Keratinocyte (primary cell): ENCODE measurements around the gene TUBB2A. TPM values are rescaled to one million over a fixed set of nuclear protein-coding genes. Genes with fewer than 3 reads are reported as not detected.
"Not testable (repeated sequence)": the region's sequence is repeated elsewhere in the genome, so short reads cannot be mapped to it uniquely, and the experiment has no call there.

Experiments
- DNase-seq: peaks from one replicate; pipeline ENCODE4 v3.0.0-alpha.2; 2011; ENCODE audit warnings: low read depth, missing footprints, low spot score
- FAIRE-seq: peaks from 2 replicates; lab custom pipeline; 2011; peaks lifted over from hg19 to GRCh38; lab: Jason Lieb, UNC
- H2AFZ ChIP-seq: 2 replicates; pipeline ENCODE4 v1.6.0; 2012; ENCODE audit warnings: low read length, control low read depth, inconsistent platforms; ENCODE audit not compliant: control insufficient read depth
- H3K27ac ChIP-seq: 2 replicates; pipeline ENCODE4 v1.5.1; 2011; ENCODE audit warnings: low read length; ENCODE audit not compliant: control insufficient read depth, insufficient read depth
- H3K27me3 ChIP-seq: 3 replicates; pipeline ENCODE4 v1.6.0; 2011; ENCODE audit warnings: low read length; ENCODE audit not compliant: control insufficient read depth, insufficient read depth; ENCODE audit errors: extremely low read depth
- H3K36me3 ChIP-seq, 2 experiments: 2 replicates in 1 of 2; 3 replicates in 1 of 2; pipeline ENCODE4 v1.5.1; 2011; ENCODE audit warnings: low read length in 2 of 2, mild to moderate bottlenecking in 1 of 2; ENCODE audit not compliant: control insufficient read depth in 2 of 2, insufficient read depth in 2 of 2; ENCODE audit errors: extremely low read depth in 1 of 2
- H3K4me1 ChIP-seq: 3 replicates; pipeline ENCODE4 v1.5.1; 2011; ENCODE audit warnings: low read length; ENCODE audit not compliant: control insufficient read depth, insufficient read depth; ENCODE audit errors: extremely low read depth
- H3K4me2 ChIP-seq: 3 replicates; pipeline ENCODE4 v1.6.0; 2011; ENCODE audit warnings: low read depth, low read length; ENCODE audit not compliant: control insufficient read depth, insufficient read depth; ENCODE audit errors: extremely low read depth
- H3K4me3 ChIP-seq, 3 experiments: fragments of 200-600 bp in 1 of 3; sonication (generic) in 1 of 3; 2 replicates in 2 of 3; 3 replicates in 1 of 3; pipeline ENCODE4 v1.5.1; 2011 to 2016; ENCODE audit warnings: low read length in 3 of 3, mild to moderate bottlenecking in 3 of 3, control low read depth in 2 of 3, inconsistent platforms in 1 of 3, low read depth in 1 of 3, mixed read lengths in 1 of 3, mixed run types in 1 of 3, moderate library complexity in 1 of 3; ENCODE audit not compliant: control insufficient read depth in 2 of 3, insufficient read depth in 2 of 3; ENCODE audit errors: extremely low read depth in 1 of 3
- H3K79me2 ChIP-seq: 2 replicates; pipeline ENCODE4 v1.6.0; 2012; ENCODE audit warnings: low read length; ENCODE audit not compliant: control insufficient read depth, insufficient read depth
- H3K9ac ChIP-seq: 3 replicates; pipeline ENCODE4 v1.6.0; 2011; ENCODE audit warnings: low read length; ENCODE audit not compliant: control insufficient read depth, insufficient read depth; ENCODE audit errors: extremely low read depth
- H3K9me1 ChIP-seq: 3 replicates; pipeline ENCODE4 v1.6.0; 2011; ENCODE audit warnings: low read length; ENCODE audit not compliant: control insufficient read depth, insufficient read depth; ENCODE audit errors: extremely low read depth
- H3K9me3 ChIP-seq: 2 replicates; pipeline ENCODE4 v1.5.1; 2012; ENCODE audit warnings: low read depth, low read length; ENCODE audit not compliant: control insufficient read depth
- H4K20me1 ChIP-seq: 3 replicates; pipeline ENCODE4 v1.6.0; 2011; ENCODE audit warnings: low read length; ENCODE audit not compliant: control insufficient read depth, insufficient read depth; ENCODE audit errors: extremely low read depth
- CTCF ChIP-seq, 3 experiments: IDR thresholded peaks in 1 of 3; conservative IDR thresholded peaks in 1 of 3; optimal IDR thresholded peaks in 1 of 3; 2 replicates in 2 of 3; 3 replicates in 1 of 3; pipeline versions ENCODE3 to v1.5.1; 2011; ENCODE audit warnings: low read length in 3 of 3, mild to moderate bottlenecking in 3 of 3, moderate library complexity in 2 of 3, control low read depth in 1 of 3, inconsistent platforms in 1 of 3; ENCODE audit not compliant: insufficient read depth in 2 of 3; ENCODE audit errors: extremely low read depth in 1 of 3
- EZH2 ChIP-seq: IDR thresholded peaks from one replicate; pipeline ENCODE4 v1.6.1; 2012; ENCODE audit warnings: inconsistent platforms, mild to moderate bottlenecking, low read length, moderate library complexity
- dilution Hi-C: fragments of 300-500 bp; cut with MboI; formaldehyde crosslinking; loops from one replicate; pipeline ENCODE4 v1.7.0; 2020; ENCODE audit warnings: low sequenced_read_pairs; ENCODE audit not compliant: extremely low pct_ligation_motif_present
- polyA plus RNA-seq, 5 experiments: library from polyadenylated mRNA; depleted of rRNA in 3 of 5; stranded (reverse) in 3 of 5; stranded (forward) in 1 of 5; unstranded in 1 of 5; fragments of >200 nt; gene quantifications; 1 replicate in 1 of 5; 2 replicates in 3 of 5; 3 replicates in 1 of 5; pipeline versions ENCODE4 v1.2.1 to v1.2.3, GENCODE V29; 2011 to 2012; ENCODE audit warnings: missing spikeins in 2 of 5, low read depth in 1 of 5, low replicate concordance in 1 of 5

Gene TUBB2A
- polyA plus RNA-seq, 1 donor (not counting 4 experiments of a cell fraction or from before 2014, with no cell fraction given) = 58.8 TPM

- dilution Hi-C loops = no loop called here
- Histone ChIP-seq H3K4me2 (no peak overlapping the region), H3K9me3 (no peaks in the 10 kb centered on the region), H3K9me1 (no peaks in the 10 kb centered on the region), H2AFZ (no peak overlapping the region), H3K27ac (no peak overlapping the region), H4K20me1 (no peaks in the 10 kb centered on the region), H3K79me2 (no peaks in the 10 kb centered on the region), H3K4me1 (no peaks in the 10 kb centered on the region), H3K4me3 (no peak overlapping the region), H3K36me3 (no peaks in the 10 kb centered on the region), H3K27me3 (no peaks in the 10 kb centered on the region), H3K9ac (no peak overlapping the region)
- DNase-seq (no peak), FAIRE-seq (no peak)
- no peak for TF ChIP-seq CTCF (optimal IDR thresholded peaks at IDR 0.05 in 1 of 3, IDR thresholded peaks at IDR 0.05 in 1 of 3, conservative IDR thresholded peaks at IDR 0.05 in 1 of 3; ENCODE audit: extremely low read depth in 1 of 3, insufficient read depth in 2 of 3, low read length in 3 of 3)
- TF ChIP-seq EZH2 = no peak
Observed at GRCh38 chr6:3199382-3199781, 42.0 kb upstream of the TUBB2A start.

- H3K9ac ChIP-seq, H4K20me1 ChIP-seq, DNase-seq, H3K36me3 ChIP-seq, H3K9me3 ChIP-seq, FAIRE-seq, H3K79me2 ChIP-seq, H3K27me3 ChIP-seq, H3K9me1 ChIP-seq, H3K4me1 ChIP-seq, H3K4me3 ChIP-seq, H3K4me2 ChIP-seq, H3K27ac ChIP-seq, H2AFZ ChIP-seq, dilution Hi-C loops: not testable (repeated sequence)
Observed at GRCh38 chr6:3197734-3198133, 40.4 kb upstream of the TUBB2A start.

GRCh38 chr6:3196770-3197169 lies 39.4 kb upstream of the TUBB2A start:
- dilution Hi-C loops = no loop called here
- Histone ChIP-seq H3K9me3 (no peaks in the 10 kb centered on the region), H3K27me3 (no peaks in the 10 kb centered on the region), H4K20me1 (no peaks in the 10 kb centered on the region), H3K79me2 (no peaks in the 10 kb centered on the region), H3K4me1 (no peaks in the 10 kb centered on the region), H3K4me2 (no peak overlapping the region), H3K4me3 (no peak overlapping the region), H2AFZ (no peak overlapping the region), H3K36me3 (no peaks in the 10 kb centered on the region), H3K9me1 (no peaks in the 10 kb centered on the region), H3K9ac (no peak overlapping the region), H3K27ac (no peak overlapping the region)
- TF ChIP-seq EZH2 = no peak
- TF ChIP-seq CTCF (optimal IDR thresholded peaks at IDR 0.05 in 1 of 3, IDR thresholded peaks at IDR 0.05 in 1 of 3, conservative IDR thresholded peaks at IDR 0.05 in 1 of 3; ENCODE audit: extremely low read depth in 1 of 3, insufficient read depth in 2 of 3, low read length in 3 of 3) = no peak
- FAIRE-seq (no peak), DNase-seq (no peak)
